Common myeloid progenitor, CD34-positive (primary cell): Measurements from ENCODE around the gene DPP10.

Experiments
- CTCF ChIA-PET: fragments of 350-600 bp; sonication (Branson Sonifier 250); formaldehyde crosslinking; loops from one replicate; lab custom pipeline; 2021; ENCODE audit warnings: antibody characterized with exemption; lab: Charles Lee
- POLR2A ChIA-PET: fragments of 350-600 bp; sonication (Branson Sonifier 250); formaldehyde crosslinking; loops from one replicate; lab custom pipeline; 2021; ENCODE audit warnings: antibody characterized with exemption; lab: Charles Lee
- DNase-seq, 3 donors: peaks; one replicate each; pipeline versions ENCODE4 v3.0.0 to v3.0.0-alpha.2; 2013
- H3K27ac ChIP-seq, 2 experiments: 1 replicate in 1 of 2; 2 replicates in 1 of 2; pipeline ENCODE4 v1.7.0; 2013; ENCODE audit warnings: inconsistent platforms in 2 of 2, low read length in 2 of 2, mild to moderate bottlenecking in 2 of 2, low read depth in 1 of 2, moderate library complexity in 1 of 2; ENCODE audit not compliant: severe bottlenecking in 2 of 2, insufficient read depth in 1 of 2, poor library complexity in 1 of 2
- H3K27me3 ChIP-seq, 5 experiments: replicated peaks in 2 of 5; 1 replicate in 3 of 5; 2 replicates in 2 of 5; pipeline versions ENCODE4 v1.6.1 to v1.7.0; 2013; ENCODE audit warnings: low read length in 4 of 5, mild to moderate bottlenecking in 2 of 5, moderate library complexity in 2 of 5, inconsistent platforms in 1 of 5; ENCODE audit not compliant: insufficient read depth in 5 of 5, control insufficient read depth in 4 of 5
- H3K36me3 ChIP-seq, 4 experiments: 1 replicate in 2 of 4; 2 replicates in 2 of 4; pipeline versions ENCODE4 v1.6.1 to v1.7.0; 2013; ENCODE audit warnings: low read length in 3 of 4, control low read depth in 1 of 4, mild to moderate bottlenecking in 1 of 4; ENCODE audit not compliant: control insufficient read depth in 4 of 4, insufficient read depth in 4 of 4
- H3K4me1 ChIP-seq, 4 experiments: 1 replicate in 3 of 4; 2 replicates in 1 of 4; pipeline versions ENCODE4 v1.6.1 to v1.7.1; 2013; ENCODE audit warnings: low read length in 3 of 4, mild to moderate bottlenecking in 3 of 4, control low read depth in 1 of 4, inconsistent platforms in 1 of 4, moderate library complexity in 1 of 4; ENCODE audit not compliant: control insufficient read depth in 4 of 4, insufficient read depth in 4 of 4; ENCODE audit errors: control extremely low read depth in 1 of 4
- H3K4me3 ChIP-seq, 7 experiments: 1 replicate in 4 of 7; 2 replicates in 3 of 7; pipeline versions ENCODE4 v1.5.1 to v1.7.0; 2013; ENCODE audit warnings: mild to moderate bottlenecking in 7 of 7, low read length in 6 of 7, moderate library complexity in 6 of 7, inconsistent platforms in 2 of 7, low read depth in 2 of 7, control low read depth in 1 of 7; ENCODE audit not compliant: insufficient read depth in 4 of 7, control insufficient read depth in 1 of 7; ENCODE audit errors: extremely low read depth in 1 of 7
- H3K9me3 ChIP-seq, 5 experiments: 1 replicate in 4 of 5; 2 replicates in 1 of 5; pipeline versions ENCODE4 v1.6.1 to v1.7.1; 2013; ENCODE audit warnings: low read length in 4 of 5, mild to moderate bottlenecking in 2 of 5, inconsistent platforms in 1 of 5, low read depth in 1 of 5, moderate library complexity in 1 of 5; ENCODE audit not compliant: control insufficient read depth in 4 of 5, insufficient read depth in 2 of 5; ENCODE audit errors: control extremely low read depth in 1 of 5
- WGBS: methylation state at CpG from one replicate; pipeline ENCODE4 v1.1.5; 2013; ENCODE audit not compliant: insufficient coverage; 5-methylcytosine and 5-hydroxymethylcytosine counted together

Gene DPP10

GRCh38 chr2:115573756-115574155 lies 1131.3 kb downstream of the DPP10 start:
- Histone ChIP-seq H3K4me1 (no peaks in the 10 kb centered on the region), H3K36me3 (no peaks in the 10 kb centered on the region), H3K4me3 (no peak overlapping the region), H3K9me3 (no peaks in the 10 kb centered on the region), H3K27me3 (no peaks in the 10 kb centered on the region), H3K27ac (no peak overlapping the region)
- POLR2A ChIA-PET = no interaction called here
- CTCF ChIA-PET = no interaction called here
- DNase-seq = no peak
- WGBS = 96% methylated on average over 4 of the region's 4 CpGs

- no peaks in the 10 kb centered on the region for H3K4me1 ChIP-seq
- WGBS = 87% methylated on average over 5 of the region's 5 CpGs
- H3K27me3 ChIP-seq = no peaks in the 10 kb centered on the region
- no peaks in the 10 kb centered on the region for H3K36me3 ChIP-seq
- no peak overlapping the region for H3K27ac ChIP-seq
- no peak for DNase-seq
- no peak overlapping the region for H3K4me3 ChIP-seq
- ChIA-PET CTCF (no interaction called here), POLR2A (no interaction called here)
- no peaks in the 10 kb centered on the region for H3K9me3 ChIP-seq
Measured at GRCh38 chr2:115574667-115575066, 1132.2 kb downstream of the DPP10 start.

- no peak overlapping the region for H3K4me3 ChIP-seq
- DNase-seq = no peak
- no peaks in the 10 kb centered on the region for H3K27me3 ChIP-seq
- ChIA-PET CTCF (no interaction called here), POLR2A (no interaction called here)
- 100% methylated on average over 5 of the region's 5 CpGs for WGBS
- H3K4me1 ChIP-seq = no peaks in the 10 kb centered on the region
- H3K36me3 ChIP-seq = no peaks in the 10 kb centered on the region
- H3K9me3 ChIP-seq = no peaks in the 10 kb centered on the region
- no peak overlapping the region for H3K27ac ChIP-seq
Measured at GRCh38 chr2:115580784-115581183, 1138.3 kb downstream of the DPP10 start.

- ChIA-PET CTCF (no interaction called here), POLR2A (no interaction called here)
- Histone ChIP-seq H3K4me1 (no peaks in the 10 kb centered on the region), H3K27ac (no peak overlapping the region), H3K9me3 (no peaks in the 10 kb centered on the region), H3K4me3 (no peak overlapping the region), H3K36me3 (no peaks in the 10 kb centered on the region), H3K27me3 (no peaks in the 10 kb centered on the region)
- WGBS = 100% methylated on average over 2 of the region's 2 CpGs
- DNase-seq = no peak
Measured at GRCh38 chr2:115584507-115584906, 1142.1 kb downstream of the DPP10 start.

- Histone ChIP-seq H3K36me3 (no peaks in the 10 kb centered on the region), H3K27me3 (no peaks in the 10 kb centered on the region), H3K4me1 (no peaks in the 10 kb centered on the region), H3K4me3 (no peak overlapping the region), H3K27ac (no peak overlapping the region), H3K9me3 (peaks cover 0 to 5% (median 3%) of the 10 kb centered on the region in 5 experiments)
- no peak for DNase-seq
- 62% methylated on average over 2 of the region's 3 CpGs for WGBS
- ChIA-PET POLR2A (no interaction called here), CTCF (no interaction called here)
Measured at GRCh38 chr2:115596659-115597375, 1154.4 kb downstream of the DPP10 start.

- WGBS = 100% methylated on average over 2 of the region's 7 CpGs
- Histone ChIP-seq H3K4me3 (no peak overlapping the region), H3K4me1 (no peaks in the 10 kb centered on the region), H3K27ac (no peak overlapping the region), H3K9me3 (no peaks in the 10 kb centered on the region), H3K27me3 (no peaks in the 10 kb centered on the region), H3K36me3 (no peaks in the 10 kb centered on the region)
- no peak for DNase-seq
- ChIA-PET POLR2A (no interaction called here), CTCF (no interaction called here)
Measured at GRCh38 chr2:115603285-115603684, 1160.8 kb downstream of the DPP10 start.

- CTCF ChIA-PET = no interaction called here
- Histone ChIP-seq H3K4me1 (no peaks in the 10 kb centered on the region), H3K27ac (no peak overlapping the region), H3K27me3 (no peaks in the 10 kb centered on the region), H3K9me3 (no peaks in the 10 kb centered on the region), H3K4me3 (no peak overlapping the region), H3K36me3 (no peaks in the 10 kb centered on the region)
- no peak for DNase-seq
- 100% methylated on average over 1 of the region's 1 CpG for WGBS
- POLR2A ChIA-PET = no interaction called here
Measured at GRCh38 chr2:115606350-115606749, 1163.9 kb downstream of the DPP10 start.
